ENCODE results near the gene CNNM4. TPM values are rescaled to one million over a fixed set of nuclear protein-coding genes. Genes with fewer than 3 reads are reported as not detected.

Gene CNNM4
- total and polyA plus RNA-seq, 2 of the 4 experiments (the other 2 are of a cell fraction): 2.0 to 4.1 TPM

- no peak for TF ChIP-seq MXI1 (IDR thresholded peaks at IDR 0.05; ENCODE audit: borderline replicate concordance, low read depth, low read length)
Measured at GRCh38 chr2:96772903-96773671, 12.4 kb downstream of the CNNM4 start (continued).

DNA sequence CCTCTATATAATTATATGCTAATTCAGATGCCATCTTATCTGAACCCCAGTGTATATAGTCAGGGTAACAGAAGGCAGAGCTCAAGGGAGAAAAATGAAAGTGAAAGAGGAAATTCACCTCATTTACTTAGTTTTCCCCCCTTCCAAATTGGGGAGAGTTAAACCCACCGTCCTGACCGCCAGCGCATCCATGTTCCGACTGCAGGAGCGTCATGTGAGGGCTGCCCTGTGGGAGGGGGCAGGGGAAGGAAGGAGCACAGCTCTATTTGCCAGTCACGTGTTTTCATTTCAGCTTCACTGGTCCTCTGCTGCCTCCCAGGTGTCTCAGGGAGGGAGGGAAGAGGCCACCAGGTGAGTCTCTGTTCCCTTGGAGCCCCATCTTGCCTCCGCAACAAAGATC is 13.2 kb downstream of the CNNM4 start:
- Histone ChIP-seq H2BK20ac (ENCODE audit: low read depth, low read length) (no peak overlapping the region), H2BK120ac (ENCODE audit: low read depth, low read length) (no peak overlapping the region), H3K36me3 (ENCODE audit: control insufficient read depth, insufficient read depth, low read length) (no peaks in the 10 kb centered on the region), H2BK15ac (ENCODE audit: low read depth, low read length) (no peak overlapping the region), H3K27me3 (ENCODE audit: control insufficient read depth, insufficient read depth, low read length) (no peaks in the 10 kb centered on the region), H2AK9ac (replicated peaks; ENCODE audit: low read depth, low read length, poor library complexity) (peak overlapping the region; percentile 88), H3K4ac (ENCODE audit: low read depth, low read length) (no peak overlapping the region), H3K4me3 (ENCODE audit: insufficient read depth, low read depth, low read length) (no peak overlapping the region), H3K56ac (ENCODE audit: extremely low read depth, insufficient read depth, low read length) (no peak overlapping the region), H4K8ac (ENCODE audit: low read depth in 2 of 2, low read length in 2 of 2) (0 out of 4 replicates have a peak overlapping the region, but pooled peaks of 1 of the 2 experiments have one; percentile 0), H4K5ac (ENCODE audit: low read depth, low read length) (no peak overlapping the region; the same call in 1 of the 2 replicates), H3K18ac (ENCODE audit: low read depth, low read length) (no peak overlapping the region), H3K14ac (replicated peaks; ENCODE audit: low read depth, low read length) (no peak overlapping the region), H2AFZ (replicated peaks; ENCODE audit: low read length, poor library complexity) (peak overlapping the region; percentile 84), H3K23ac (ENCODE audit: low read depth, low read length) (no peak overlapping the region), H3K9ac (ENCODE audit: low read depth, low read length) (no peak overlapping the region), H3K79me1 (ENCODE audit: low read depth in 1 of 2, low read length in 2 of 2) (peaks cover 2 to 9% of the 10 kb centered on the region in 2 experiments; a peak in 1 of 4 replicates), H3K9me3 (ENCODE audit: control insufficient read depth, insufficient read depth, low read length) (no peaks in the 10 kb centered on the region), H3K27ac (ENCODE audit: insufficient read depth, low read length) (no peak overlapping the region), H2BK5ac (ENCODE audit: low read depth, low read length, poor library complexity, severe bottlenecking) (no peak overlapping the region), H2AK5ac (ENCODE audit: low read depth, low read length) (no peak overlapping the region), H4K20me1 (ENCODE audit: insufficient read depth, low read length) (no peaks in the 10 kb centered on the region; the same call in 1 of the 2 replicates), H3K9me1 (ENCODE audit: insufficient read depth, low read length) (peaks cover 7% of the 10 kb centered on the region; the same call in 1 of the 2 replicates), H3K4me2 (ENCODE audit: low read depth, low read length) (peak overlapping the region; percentile 72), H3K4me1 (ENCODE audit: control insufficient read depth, insufficient read depth, low read length) (peaks cover 7% of the 10 kb centered on the region), H4K91ac (ENCODE audit: insufficient read depth, low read depth, low read length) (no peak overlapping the region; the same call in 1 of the 2 replicates)
- DNase-seq (no peak), ATAC-seq (ENCODE audit: low read depth) (no peak)
- 79% methylated on average over 2 of the region's 7 CpGs; no CpG with 5 or more reads in 1 of the 2 experiments for WGBS, 2 experiments (ENCODE audit: extremely low coverage in 2 of 2, insufficient read length in 1 of 2)
- no TSS peak for BruUV-seq (replicated peaks)
- POLR2A ChIA-PET (ENCODE audit: unreplicated experiment): no interaction called here
- CTCF ChIA-PET: interaction anchor here (1.0 to 1.2 kb wide), 2 partner anchors 14 to 84 kb away, joined by 3 read pairs; partner anchors contain the start of genes ANKRD39 and CNNM4
- dilution Hi-C loops (cut with HindIII; ENCODE audit: low sequenced_read_pairs, unreplicated experiment): no loop called here
- intact Hi-C loops (cut with micrococcal nuclease): no loop called here
- in situ Hi-C loops (cut with MboI; ENCODE audit: low sequenced_read_pairs): no loop called here
- TF ChIP-seq RCOR1 (IDR thresholded peaks at IDR 0.05; ENCODE audit: insufficient replicate concordance, low read length): no peak
- TF ChIP-seq MAZ (IDR thresholded peaks at IDR 0.05; ENCODE audit: borderline replicate concordance, low read depth, low read length): no peak
- TF ChIP-seq MAFK (IDR thresholded peaks at IDR 0.05; ENCODE audit: low read depth, low read length): no peak
- no peak for TF ChIP-seq BHLHE40 (IDR thresholded peaks at IDR 0.05; ENCODE audit: low read depth, low read length)
- TF ChIP-seq USF2 (IDR thresholded peaks at IDR 0.05; ENCODE audit: low read depth, low read length): no peak
- TF ChIP-seq POLR2A (IDR thresholded peaks at IDR 0.05; ENCODE audit: low read depth, low read length): no peak
- no peak for TF ChIP-seq ELK1 (IDR thresholded peaks at IDR 0.05; ENCODE audit: borderline replicate concordance, low read depth, low read length)
- TF ChIP-seq SMC3 (IDR thresholded peaks at IDR 0.05; ENCODE audit: low read depth, low read length): no peak
- no peak for TF ChIP-seq MXI1 (IDR thresholded peaks at IDR 0.05; ENCODE audit: borderline replicate concordance, low read depth, low read length)
- TF ChIP-seq NFE2L2 (IDR thresholded peaks at IDR 0.05; ENCODE audit: low read depth, low read length): no peak
- TF ChIP-seq RAD21 (IDR thresholded peaks at IDR 0.05; ENCODE audit: low read length): no peak
- TF ChIP-seq CEBPB (IDR thresholded peaks at IDR 0.05; ENCODE audit: low read depth, low read length): no peak
- no peak for TF ChIP-seq FOS (IDR thresholded peaks at IDR 0.05; ENCODE audit: low read depth, low read length)
- TF ChIP-seq RFX5 (IDR thresholded peaks at IDR 0.05; ENCODE audit: low read depth, low read length): no peak
- no peak for TF ChIP-seq CHD1 (IDR thresholded peaks at IDR 0.05; ENCODE audit: low read depth, low read length)
